Activated CD4-positive, alpha-beta T cell treated with anti-CD3 and anti-CD28 coated beads, Interleukin-2, amount 10 ng/mL, durations not matched to agents 24 days and 14 days (primary cell): ENCODE measurements around the gene XXYLT1. TPM values are rescaled to one million over a fixed set of nuclear protein-coding genes. Genes with fewer than 3 reads are reported as not detected.

Experiments used
- DNase-seq: peaks from one replicate; pipeline ENCODE4 v3.0.0; 2022
- H3K27ac Mint-ChIP-seq: one replicate; pipeline ENCODE4 v1.8.0; 2022; ENCODE audit warnings: mild to moderate bottlenecking, mixed read lengths
- H3K27me3 Mint-ChIP-seq: one replicate; pipeline ENCODE4 v1.8.0; 2022; ENCODE audit warnings: mixed read lengths
- H3K36me3 Mint-ChIP-seq: one replicate; pipeline ENCODE4 v1.8.0; 2022; ENCODE audit warnings: low read depth, mild to moderate bottlenecking, mixed read lengths
- H3K4me1 Mint-ChIP-seq: one replicate; pipeline ENCODE4 v1.8.0; 2021; ENCODE audit warnings: mixed read lengths
- H3K4me3 Mint-ChIP-seq: one replicate; pipeline ENCODE4 v1.8.0; 2022; ENCODE audit warnings: mild to moderate bottlenecking, moderate library complexity, mixed read lengths
- H3K9me3 Mint-ChIP-seq: one replicate; pipeline ENCODE4 v1.8.0; 2021; ENCODE audit warnings: mixed read lengths
- intact Hi-C: fragments of 100-400 bp; cut with micrococcal nuclease; formaldehyde crosslinking; loops from one replicate; pipeline ENCODE4 v1.15.1; 2023
- total RNA-seq: library from RNA; stranded (reverse); gene quantifications from 2 replicates; pipeline ENCODE4 v1.2.3, GENCODE V29; 2022

XXYLT1 gene
- total RNA-seq, 1 donor from 2014 or later = 17.4 TPM

- Mint-ChIP-seq H3K27me3 (no peaks in the 10 kb centered on the region), H3K4me3 (no peak overlapping the region), H3K9me3 (no peaks in the 10 kb centered on the region), H3K4me1 (peaks cover 18% of the 10 kb centered on the region), H3K36me3 (no peaks in the 10 kb centered on the region), H3K27ac (no peak overlapping the region)
- DNase-seq = no peak
- intact Hi-C loops = loop anchor here (10.0 kb wide), 1 partner anchor 67 kb away; no protein-coding TSS in a partner anchor
These were observed 19.5 kb downstream of the XXYLT1 start for GRCh38 chr3:195251336-195252065.

GRCh38 chr3:195250473-195251251 is 20.3 kb downstream of the XXYLT1 start:
- no peak overlapping the region for H3K4me3 Mint-ChIP-seq
- no peak for DNase-seq

GRCh38 chr3:195249858-195250464 is 21.0 kb downstream of the XXYLT1 start:
- no peak overlapping the region for H3K4me3 Mint-ChIP-seq
- DNase-seq = no peak
- H3K36me3 Mint-ChIP-seq = peaks cover 4% of the 10 kb centered on the region
- no peak overlapping the region for H3K27ac Mint-ChIP-seq
- peaks cover 18% of the 10 kb centered on the region for H3K4me1 Mint-ChIP-seq
- H3K27me3 Mint-ChIP-seq = no peaks in the 10 kb centered on the region
- intact Hi-C loops = loop anchor here (10.0 kb wide), 1 partner anchor 65 kb away; no protein-coding TSS in a partner anchor
- no peaks in the 10 kb centered on the region for H3K9me3 Mint-ChIP-seq

More at GRCh38 chr3:195250473-195251251, 20.3 kb downstream of the XXYLT1 start:
- intact Hi-C loops = loop anchor here (10.0 kb wide), 1 partner anchor 66 kb away; no protein-coding TSS in a partner anchor
- no peak overlapping the region for H3K27ac Mint-ChIP-seq
- no peaks in the 10 kb centered on the region for H3K9me3 Mint-ChIP-seq
- peaks cover 4% of the 10 kb centered on the region for H3K36me3 Mint-ChIP-seq
- no peaks in the 10 kb centered on the region for H3K27me3 Mint-ChIP-seq
- peaks cover 18% of the 10 kb centered on the region for H3K4me1 Mint-ChIP-seq

GRCh38 chr3:195249057-195249770 is 21.7 kb downstream of the XXYLT1 start:
- Mint-ChIP-seq H3K4me3 (no peak overlapping the region), H3K36me3 (peaks cover 4% of the 10 kb centered on the region), H3K9me3 (no peaks in the 10 kb centered on the region), H3K27ac (no peak overlapping the region), H3K27me3 (no peaks in the 10 kb centered on the region), H3K4me1 (peaks cover 18% of the 10 kb centered on the region)
- intact Hi-C loops = no loop called here
- no peak for DNase-seq

GRCh38 chr3:195248281-195248680 is 22.7 kb downstream of the XXYLT1 start:
- Mint-ChIP-seq H3K9me3 (no peaks in the 10 kb centered on the region), H3K36me3 (peaks cover 4% of the 10 kb centered on the region), H3K4me1 (peaks cover 18% of the 10 kb centered on the region), H3K27me3 (no peaks in the 10 kb centered on the region), H3K27ac (no peak overlapping the region), H3K4me3 (no peak overlapping the region)
- no peak for DNase-seq
- intact Hi-C loops = no loop called here

- Mint-ChIP-seq H3K9me3 (no peaks in the 10 kb centered on the region), H3K4me1 (peaks cover 18% of the 10 kb centered on the region), H3K27ac (no peak overlapping the region), H3K36me3 (peaks cover 4% of the 10 kb centered on the region), H3K27me3 (no peaks in the 10 kb centered on the region), H3K4me3 (no peak overlapping the region)
- DNase-seq = no peak
- intact Hi-C loops = no loop called here
These were observed 23.1 kb downstream of the XXYLT1 start for GRCh38 chr3:195247863-195248189.

- Mint-ChIP-seq H3K36me3 (peaks cover 4% of the 10 kb centered on the region), H3K4me3 (no peak overlapping the region), H3K27ac (no peak overlapping the region), H3K4me1 (peaks cover 17% of the 10 kb centered on the region), H3K9me3 (no peaks in the 10 kb centered on the region), H3K27me3 (no peaks in the 10 kb centered on the region)
- intact Hi-C loops = no loop called here
- no peak for DNase-seq
These were observed 23.7 kb downstream of the XXYLT1 start for GRCh38 chr3:195247086-195247862.

- H3K36me3 Mint-ChIP-seq = peaks cover 4% of the 10 kb centered on the region
- no peak for DNase-seq
- H3K4me1 Mint-ChIP-seq = peaks cover 12% of the 10 kb centered on the region
- H3K27ac Mint-ChIP-seq = no peak overlapping the region
- intact Hi-C loops = no loop called here
- H3K4me3 Mint-ChIP-seq = no peak overlapping the region
- no peaks in the 10 kb centered on the region for H3K9me3 Mint-ChIP-seq
- no peaks in the 10 kb centered on the region for H3K27me3 Mint-ChIP-seq
These were observed 24.4 kb downstream of the XXYLT1 start for GRCh38 chr3:195246581-195246995.

GRCh38 chr3:195245531-195245951 is 25.4 kb downstream of the XXYLT1 start:
- peaks cover 4% of the 10 kb centered on the region for H3K36me3 Mint-ChIP-seq
- no peak for DNase-seq
- intact Hi-C loops = no loop called here
- H3K27me3 Mint-ChIP-seq = no peaks in the 10 kb centered on the region
- no peaks in the 10 kb centered on the region for H3K9me3 Mint-ChIP-seq
- no peak overlapping the region for H3K27ac Mint-ChIP-seq
- no peak overlapping the region for H3K4me3 Mint-ChIP-seq
- H3K4me1 Mint-ChIP-seq = peaks cover 7% of the 10 kb centered on the region

- DNase-seq = no peak
- H3K4me1 Mint-ChIP-seq = no peaks in the 10 kb centered on the region
- no peaks in the 10 kb centered on the region for H3K27me3 Mint-ChIP-seq
- peaks cover 13% of the 10 kb centered on the region for H3K36me3 Mint-ChIP-seq
- intact Hi-C loops = no loop called here
- H3K27ac Mint-ChIP-seq = no peak overlapping the region
- peaks cover 2% of the 10 kb centered on the region for H3K9me3 Mint-ChIP-seq
- H3K4me3 Mint-ChIP-seq = no peak overlapping the region
These were observed 29.2 kb downstream of the XXYLT1 start for GRCh38 chr3:195241592-195242355.

- H3K9me3 Mint-ChIP-seq = peaks cover 5% of the 10 kb centered on the region
- no peaks in the 10 kb centered on the region for H3K27me3 Mint-ChIP-seq
- DNase-seq = no peak
- intact Hi-C loops = no loop called here
- H3K27ac Mint-ChIP-seq = no peak overlapping the region
- no peak overlapping the region for H3K4me3 Mint-ChIP-seq
- H3K4me1 Mint-ChIP-seq = no peaks in the 10 kb centered on the region
- peaks cover 9% of the 10 kb centered on the region for H3K36me3 Mint-ChIP-seq
These were observed 30.0 kb downstream of the XXYLT1 start for GRCh38 chr3:195240939-195241338.

GRCh38 chr3:195240171-195240701 is 30.7 kb downstream of the XXYLT1 start:
- intact Hi-C loops = no loop called here
- peaks cover 9% of the 10 kb centered on the region for H3K36me3 Mint-ChIP-seq
- no peak overlapping the region for H3K4me3 Mint-ChIP-seq
- H3K9me3 Mint-ChIP-seq = peaks cover 8% of the 10 kb centered on the region
- no peaks in the 10 kb centered on the region for H3K4me1 Mint-ChIP-seq
- H3K27me3 Mint-ChIP-seq = no peaks in the 10 kb centered on the region
- no peak for DNase-seq
- H3K27ac Mint-ChIP-seq = no peak overlapping the region
